Fibroblast of mammary gland (primary cell): ENCODE data around the gene MROH8.
A peak's percentile ranks its signal among the peaks of the same experiment; 100 is the strongest.

ENCODE experiments used
- DNase-seq: peaks from one replicate; pipeline ENCODE4 v3.0.0-alpha.2; 2010; ENCODE audit warnings: low read depth
- H3K4me3 ChIP-seq: 2 replicates; pipeline ENCODE4 v1.5.1; 2011; ENCODE audit warnings: low read depth, mild to moderate bottlenecking, low read length, moderate library complexity; ENCODE audit not compliant: control insufficient read depth
- CTCF ChIP-seq: conservative IDR thresholded peaks from 2 replicates; pipeline ENCODE4 v1.5.1; 2011; ENCODE audit warnings: low read depth, low read length, inconsistent platforms; ENCODE audit not compliant: control insufficient read depth, insufficient read depth

The MROH8 gene

GRCh38 chr20:37178839-37179682 is at the start of gene MROH8, which contains the start of gene RPN2:
Gene MROH8, minus strand, starts transcription at chr20:37179548.
Gene RPN2, plus strand, starts transcription at chr20:37179330. Its CDS starts 27 bp downstream, at chr20:37179357.
- peak within 1 kb of the TSS; percentile 80 for H3K4me3 ChIP-seq
- no peak for TF ChIP-seq CTCF
- peak; percentile 96 for DNase-seq

GRCh38 chr20:37228656-37229055 is 49.3 kb upstream of the MROH8 start:
- H3K4me3 ChIP-seq, result no peak overlapping the region
- no peak for DNase-seq
- TF ChIP-seq CTCF, result no peak

- no peak for DNase-seq
- no peak for TF ChIP-seq CTCF
- no peak overlapping the region for H3K4me3 ChIP-seq
These were observed 48.7 kb upstream of the MROH8 start for GRCh38 chr20:37228082-37228481.

- TF ChIP-seq CTCF, result no peak
These were observed 47.5 kb upstream of the MROH8 start for GRCh38 chr20:37226889-37227288.

GRCh38 chr20:37225146-37225545 is 45.8 kb upstream of the MROH8 start:
- H3K4me3 ChIP-seq, result no peak overlapping the region
- no peak for DNase-seq
- no peak for TF ChIP-seq CTCF

More at GRCh38 chr20:37226889-37227288, 47.5 kb upstream of the MROH8 start:
- H3K4me3 ChIP-seq, result no peak overlapping the region
- DNase-seq, result peak; percentile 51

GRCh38 chr20:37223053-37223452 is 43.7 kb upstream of the MROH8 start:
- DNase-seq, result peak; percentile 95
- TF ChIP-seq CTCF, result no peak
- H3K4me3 ChIP-seq, result no peak overlapping the region

GRCh38 chr20:37222086-37222485 is 42.7 kb upstream of the MROH8 start:
- H3K4me3 ChIP-seq, result no peak overlapping the region
- no peak for DNase-seq
- TF ChIP-seq CTCF, result no peak
